GM19468 (cell line): Measurements from ENCODE around the gene ABCC9.
"Not testable (repeated sequence)": the region's sequence is repeated elsewhere in the genome, so short reads cannot be mapped to it uniquely, and the experiment has no call there.

ENCODE experiments used
- ATAC-seq: cut with Tn5 transposase; IDR thresholded peaks from one replicate; pipeline ENCODE4 v1.9.1; 2021; ENCODE audit warnings: mild to moderate bottlenecking, moderate library complexity, moderate number of reproducible peaks; ENCODE audit not compliant: unreplicated experiment; ENCODE audit errors: extremely low read depth

Gene ABCC9

GRCh38 chr12:21938879-21939278 lies 2.3 kb downstream of the ABCC9 start:
- no peak for ATAC-seq

DNA sequence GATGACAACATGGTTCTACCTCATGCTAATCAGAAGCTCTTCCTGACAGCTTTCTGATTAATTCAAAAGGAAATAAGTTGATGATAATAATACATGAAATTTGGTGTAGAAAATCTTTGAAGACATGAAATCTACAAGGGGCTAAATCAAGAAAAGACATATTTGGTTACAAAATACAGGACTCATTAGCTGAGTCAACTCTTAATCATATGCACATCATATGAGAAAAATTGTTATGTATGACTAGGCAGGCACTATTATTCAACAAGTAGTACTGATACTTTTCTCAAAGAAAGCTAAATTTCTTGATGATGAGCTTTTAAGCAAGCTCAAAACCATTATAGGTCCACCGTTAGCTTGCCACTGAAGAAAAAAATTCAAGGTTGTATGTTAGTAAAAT lies 7.1 kb downstream of the ABCC9 start:
- no peak for ATAC-seq

GRCh38 chr12:21933656-21934055 lies 7.6 kb downstream of the ABCC9 start:
- ATAC-seq = no peak

DNA sequence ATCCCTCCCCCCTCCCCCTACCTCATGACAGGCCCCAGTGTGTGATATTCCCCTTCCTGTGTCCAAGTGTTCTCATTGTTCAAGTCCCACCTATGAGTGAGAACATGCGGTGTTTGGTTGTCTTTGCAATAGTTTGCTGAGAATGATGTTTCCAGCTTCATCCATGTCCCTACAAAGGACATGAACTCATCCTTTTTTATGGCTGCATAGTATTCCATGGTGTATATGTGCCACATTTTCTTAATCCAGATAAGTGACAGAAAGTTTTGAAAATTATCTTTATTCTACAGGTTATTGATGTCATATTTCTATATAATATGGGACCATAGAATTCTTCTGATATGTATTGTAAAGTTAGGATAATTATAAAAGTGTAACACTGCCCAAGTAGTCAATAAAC lies 11.3 kb downstream of the ABCC9 start:
- not testable (repeated sequence) for ATAC-seq

- no peak for ATAC-seq
Measured at GRCh38 chr12:21925296-21925913, 15.8 kb downstream of the ABCC9 start.

DNA sequence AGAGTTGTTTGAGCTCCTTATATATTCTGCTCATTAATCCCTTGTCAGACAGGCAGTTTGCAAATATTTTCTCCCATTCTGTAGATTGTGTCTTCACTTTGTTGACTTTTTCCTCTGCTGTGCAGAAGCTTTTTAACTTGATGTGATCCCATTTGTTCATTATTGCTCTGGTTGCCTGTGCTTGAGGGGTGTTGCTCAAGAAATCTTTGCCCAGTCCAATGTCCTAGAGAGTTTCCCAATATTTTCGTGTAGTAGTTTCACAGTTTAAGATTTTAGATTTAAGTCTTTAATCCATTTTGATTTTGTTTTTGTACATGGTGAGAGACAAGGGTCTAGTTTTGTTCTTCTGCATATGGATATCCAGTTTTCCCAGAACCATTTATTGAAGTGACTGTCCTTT lies 19.8 kb downstream of the ABCC9 start:
- ATAC-seq = no peak

GRCh38 chr12:21918456-21918855 lies 22.8 kb downstream of the ABCC9 start:
- ATAC-seq = no peak

DNA sequence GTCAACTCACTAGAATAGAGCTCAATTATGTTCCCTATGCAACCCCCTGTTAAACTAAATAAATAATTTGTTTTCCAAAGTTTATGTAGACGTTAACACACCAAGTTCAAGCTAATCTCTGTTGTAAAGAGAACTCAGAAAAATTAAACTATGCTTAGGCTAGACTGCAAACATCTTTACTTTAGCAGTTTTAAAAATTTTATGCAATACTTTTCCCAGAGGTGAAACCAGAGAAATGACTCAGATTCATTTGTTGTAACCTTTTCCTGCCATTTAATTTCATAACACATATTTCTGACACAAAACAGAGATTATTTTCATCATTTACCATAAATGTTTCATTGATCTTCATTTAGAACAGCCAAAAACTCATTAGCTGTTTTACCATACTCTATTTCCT lies 27.4 kb downstream of the ABCC9 start:
- no peak for ATAC-seq

DNA sequence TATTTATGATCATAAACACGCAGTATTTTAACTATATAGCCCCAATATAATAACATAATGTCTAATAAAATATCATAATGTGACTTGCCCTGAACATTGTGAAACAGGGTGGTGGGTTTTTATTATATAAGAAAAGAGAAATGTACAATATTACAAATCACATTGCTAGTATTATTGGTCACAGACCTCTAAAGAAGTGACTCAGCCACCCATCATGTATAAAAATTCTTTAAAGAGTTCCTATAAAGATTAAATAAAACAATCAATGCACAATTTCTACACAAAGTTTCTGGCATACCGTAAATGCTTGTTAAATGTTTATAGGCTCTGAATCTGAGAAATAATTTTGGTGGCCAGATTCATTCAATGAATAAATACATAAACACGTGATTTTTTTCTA lies 28.9 kb downstream of the ABCC9 start:
- no peak for ATAC-seq

GRCh38 chr12:21911832-21912231 lies 29.4 kb downstream of the ABCC9 start:
- no peak for ATAC-seq

- no peak for ATAC-seq
Measured at GRCh38 chr12:21910657-21911056, 30.6 kb downstream of the ABCC9 start.

- ATAC-seq = no peak
Measured at GRCh38 chr12:21907948-21908837, 33.0 kb downstream of the ABCC9 start.

DNA sequence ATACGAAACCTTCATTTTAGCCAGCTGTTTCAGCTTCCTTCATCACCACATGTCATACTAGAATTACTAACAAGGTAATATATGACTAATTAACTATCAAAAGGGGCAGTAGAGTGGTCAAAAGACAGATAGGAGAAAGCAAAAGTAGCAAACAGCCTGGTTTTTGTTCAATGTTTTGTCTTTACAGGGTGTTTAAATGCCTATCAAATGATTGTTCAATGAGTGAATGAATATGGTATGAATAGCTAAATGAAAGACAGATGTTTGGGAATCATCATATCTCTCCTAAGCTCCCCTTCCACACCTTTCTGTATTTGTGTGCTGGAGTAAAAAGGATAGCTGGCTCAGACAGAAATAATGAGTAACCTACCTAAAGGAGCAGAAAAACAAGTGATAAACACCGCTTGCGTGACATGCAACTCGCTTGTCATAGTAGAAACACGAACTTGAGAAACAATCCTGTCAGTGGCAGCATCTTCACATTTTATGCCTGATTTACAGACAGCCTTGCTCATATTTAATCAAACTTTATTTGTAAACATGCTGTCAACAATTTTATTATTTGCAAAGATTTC lies 34.2 kb downstream of the ABCC9 start:
- peak; percentile 68 for ATAC-seq

DNA sequence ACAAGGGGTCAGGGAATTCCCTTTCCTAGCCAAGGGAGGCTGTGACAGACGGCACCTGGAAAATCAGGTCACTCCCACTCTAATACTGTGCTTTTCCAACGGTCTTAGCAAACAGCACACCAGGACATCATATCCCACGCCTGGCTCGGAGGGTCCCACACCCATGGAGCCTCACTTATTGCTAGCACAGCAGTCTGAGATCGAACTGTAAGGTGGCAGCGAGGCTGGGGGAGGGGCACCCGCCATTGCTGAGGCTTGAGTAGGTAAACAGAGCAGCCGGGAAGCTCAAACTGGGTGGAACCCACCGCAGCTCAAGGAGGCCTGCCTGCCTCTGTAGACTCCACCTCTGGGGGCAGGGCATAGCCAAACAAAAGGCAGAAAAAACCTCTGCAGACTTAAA lies 41.7 kb downstream of the ABCC9 start:
- not testable (repeated sequence) for ATAC-seq

DNA sequence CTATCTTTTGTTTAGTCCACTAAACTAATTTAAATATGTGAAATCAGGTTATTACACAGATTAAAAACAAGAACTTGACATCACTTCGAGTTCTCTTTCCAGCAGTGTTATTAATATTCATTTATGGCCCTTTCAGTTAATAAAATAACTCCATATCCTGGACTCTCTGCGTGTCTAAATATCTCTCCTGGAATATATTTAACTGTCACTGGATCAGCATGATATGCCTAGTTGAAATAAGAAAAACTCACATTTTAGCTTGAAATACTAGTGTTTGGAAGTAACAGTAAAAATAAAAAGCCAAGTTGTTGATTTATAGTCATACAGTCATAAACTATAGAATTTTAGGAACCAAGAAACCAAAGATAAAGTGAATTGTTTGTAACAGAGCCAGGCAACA lies 45.6 kb downstream of the ABCC9 start:
- no peak for ATAC-seq

GRCh38 chr12:21894792-21895595 lies 46.2 kb downstream of the ABCC9 start:
- no peak for ATAC-seq

- ATAC-seq = no peak
Measured at GRCh38 chr12:21893924-21894323, 47.3 kb downstream of the ABCC9 start.

DNA sequence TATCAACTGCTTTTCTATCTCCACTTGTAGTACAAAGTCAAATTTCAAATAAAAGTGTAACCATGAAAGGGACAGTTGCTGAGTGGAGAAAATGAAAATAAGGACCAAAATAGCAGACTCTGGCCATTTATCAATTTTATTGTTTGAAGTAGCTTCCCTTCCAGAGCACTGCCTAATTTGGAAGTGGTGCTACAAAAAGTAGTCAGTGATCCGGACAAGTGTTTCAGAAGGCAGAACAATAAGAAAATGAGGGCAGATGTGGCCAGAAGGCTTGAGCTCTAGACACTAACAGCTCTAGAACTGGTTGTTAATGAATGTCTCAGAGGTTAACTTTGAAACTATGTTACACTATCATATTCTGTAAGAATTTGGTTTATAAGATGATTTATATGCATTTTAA lies 48.9 kb downstream of the ABCC9 start:
- ATAC-seq = no peak

DNA sequence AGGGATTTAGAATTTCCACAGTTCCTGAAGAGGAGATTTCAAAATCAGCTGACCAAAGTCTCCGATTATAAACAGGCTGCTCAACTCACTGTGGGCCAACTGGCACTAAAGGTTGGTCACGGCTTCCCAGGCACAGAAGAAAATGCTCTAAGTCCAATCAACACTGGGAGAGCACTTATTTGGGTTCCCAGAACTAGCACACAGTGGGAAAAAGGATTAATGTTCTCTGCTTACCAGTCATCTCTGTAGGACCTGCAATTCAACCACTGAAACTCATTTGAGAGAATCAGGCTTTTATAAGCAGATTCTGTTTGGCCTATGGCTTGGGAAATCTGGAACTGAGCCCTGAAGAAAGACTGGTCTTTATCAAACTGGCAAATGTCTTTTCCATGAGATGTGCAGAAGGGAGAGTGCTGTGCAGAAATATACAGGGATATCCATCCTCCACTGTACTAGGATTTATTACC lies 49.4 kb downstream of the ABCC9 start:
- no peak for ATAC-seq

DNA sequence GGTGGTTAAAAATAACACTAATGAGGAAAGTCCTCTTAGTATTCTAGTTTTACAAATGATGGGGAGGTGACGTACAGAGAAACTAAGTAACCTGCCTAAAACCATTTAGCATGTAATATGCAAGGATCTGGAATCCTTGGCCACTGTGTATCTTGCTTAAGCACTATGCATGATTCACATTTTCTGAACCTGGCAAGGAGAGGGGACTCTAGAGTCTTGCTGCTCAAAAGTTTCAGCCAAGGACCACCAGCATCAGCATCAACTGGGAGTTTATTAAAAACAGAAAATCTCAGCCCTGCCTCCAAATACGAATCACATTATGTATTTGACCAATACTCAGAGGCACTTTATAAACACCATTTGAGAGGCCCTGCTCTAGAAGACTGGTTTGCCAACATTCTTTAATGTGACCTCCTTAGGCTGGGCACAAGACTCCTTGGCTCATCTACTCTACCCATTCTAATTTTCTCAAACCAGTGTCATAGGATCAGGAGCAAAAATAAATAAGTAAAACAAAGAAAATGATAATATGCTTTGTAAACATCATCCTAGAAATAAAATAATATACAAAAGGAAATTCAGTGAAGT lies 52.9 kb downstream of the ABCC9 start:
- ATAC-seq = no peak
